Measurements from ENCODE around the gene INPPL1.

DNA sequence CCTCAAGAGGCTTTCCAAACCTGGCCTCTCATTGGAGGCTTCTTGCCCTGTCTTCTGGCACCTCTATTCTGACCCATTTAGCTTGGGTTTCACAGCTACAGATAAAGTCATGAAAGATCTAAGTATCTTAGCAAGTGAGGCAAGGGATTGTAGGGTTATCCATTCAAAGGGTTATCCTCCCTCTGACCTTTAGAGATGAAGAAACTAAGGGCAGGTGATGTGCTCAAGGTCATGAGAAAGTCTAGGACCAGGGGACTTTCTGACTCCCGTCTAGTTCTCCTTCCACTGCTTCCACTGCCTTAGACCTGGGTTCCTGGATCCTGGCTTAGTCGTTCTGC lies 12.2 kb downstream of the INPPL1 start:
- TF ChIP-seq, protein P1, sequence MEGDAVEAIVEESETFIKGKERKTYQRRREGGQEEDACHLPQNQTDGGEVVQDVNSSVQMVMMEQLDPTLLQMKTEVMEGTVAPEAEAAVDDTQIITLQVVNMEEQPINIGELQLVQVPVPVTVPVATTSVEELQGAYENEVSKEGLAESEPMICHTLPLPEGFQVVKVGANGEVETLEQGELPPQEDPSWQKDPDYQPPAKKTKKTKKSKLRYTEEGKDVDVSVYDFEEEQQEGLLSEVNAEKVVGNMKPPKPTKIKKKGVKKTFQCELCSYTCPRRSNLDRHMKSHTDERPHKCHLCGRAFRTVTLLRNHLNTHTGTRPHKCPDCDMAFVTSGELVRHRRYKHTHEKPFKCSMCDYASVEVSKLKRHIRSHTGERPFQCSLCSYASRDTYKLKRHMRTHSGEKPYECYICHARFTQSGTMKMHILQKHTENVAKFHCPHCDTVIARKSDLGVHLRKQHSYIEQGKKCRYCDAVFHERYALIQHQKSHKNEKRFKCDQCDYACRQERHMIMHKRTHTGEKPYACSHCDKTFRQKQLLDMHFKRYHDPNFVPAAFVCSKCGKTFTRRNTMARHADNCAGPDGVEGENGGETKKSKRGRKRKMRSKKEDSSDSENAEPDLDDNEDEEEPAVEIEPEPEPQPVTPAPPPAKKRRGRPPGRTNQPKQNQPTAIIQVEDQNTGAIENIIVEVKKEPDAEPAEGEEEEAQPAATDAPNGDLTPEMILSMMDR (IDR thresholded peaks at IDR 0.05): no peak
- no peak for TF ChIP-seq EZH2 (IDR thresholded peaks at IDR 0.05; ENCODE audit: borderline replicate concordance, insufficient read depth, low read depth, low read length, poor library complexity, severe bottlenecking)
